BJ (cell line): ENCODE results near the gene CTSW. TPM values are rescaled to one million over a fixed set of nuclear protein-coding genes. Genes with fewer than 3 reads are reported as not detected.

Experiments
- CTCF ChIA-PET: fragments of 350-600 bp; formaldehyde crosslinking; extraction: SDS; loops from one replicate; lab custom pipeline; 2021; ENCODE audit warnings: antibody characterized with exemption, inconsistent platforms; lab: Yijun Ruan, JAX
- POLR2A ChIA-PET: fragments of 300-600 bp; sonication (Branson Sonifier 250); formaldehyde crosslinking; extraction: SDS; loops from one replicate; lab custom pipeline; 2021; ENCODE audit warnings: antibody characterized with exemption; lab: Charles Lee
- DNase-seq: peaks from one replicate; pipeline ENCODE4 v3.0.0-alpha.2; 2011; ENCODE audit warnings: low read depth
- H3K27me3 ChIP-seq: 2 replicates; pipeline ENCODE4 v1.6.0; 2011; ENCODE audit warnings: low read length; ENCODE audit not compliant: control insufficient read depth, insufficient read depth
- H3K36me3 ChIP-seq: 2 replicates; pipeline ENCODE4 v1.5.1; 2011; ENCODE audit warnings: low read length; ENCODE audit not compliant: control insufficient read depth, insufficient read depth
- H3K4me3 ChIP-seq: 2 replicates; pipeline ENCODE4 v1.5.1; 2011; ENCODE audit warnings: low read depth, mild to moderate bottlenecking, control low read depth, low read length
- polyA plus RNA-seq: library from polyadenylated mRNA; depleted of rRNA; stranded (reverse); fragments of >200 nt; gene quantifications from 2 replicates; pipeline ENCODE4 v1.2.3, GENCODE V29; 2011
- TF ChIP-seq, protein P1 (sequence below): IDR thresholded peaks from 2 replicates; pipeline ENCODE4 v1.5.1; 2011; ENCODE audit warnings: low read depth, mild to moderate bottlenecking, control low read depth, inconsistent platforms, low read length, moderate library complexity; ENCODE audit not compliant: insufficient read depth

Gene CTSW
- polyA plus RNA-seq, 1 experiment, result 0.21 TPM

DNA sequence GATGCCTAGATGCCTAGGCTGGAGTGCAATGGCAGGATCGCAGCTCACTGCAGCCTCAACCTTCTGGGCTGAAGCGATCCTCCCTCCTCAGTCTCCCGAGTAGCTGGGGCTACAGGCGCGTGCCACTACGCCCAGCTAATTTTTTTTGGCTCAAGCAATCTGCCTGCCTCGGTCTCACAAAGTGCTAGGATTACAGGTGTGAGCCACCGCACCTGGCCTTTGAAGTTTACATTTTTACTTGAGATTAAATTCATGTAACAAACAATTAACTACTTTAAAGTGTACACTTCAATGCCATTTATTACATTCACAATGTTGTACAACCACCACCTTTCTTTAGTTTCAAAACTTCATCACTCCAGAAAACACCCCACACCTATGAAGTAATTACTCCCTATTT lies 24.1 kb downstream of the CTSW start:
- no peaks in the 10 kb centered on the region for H3K27me3 ChIP-seq
- TF ChIP-seq, protein P1, sequence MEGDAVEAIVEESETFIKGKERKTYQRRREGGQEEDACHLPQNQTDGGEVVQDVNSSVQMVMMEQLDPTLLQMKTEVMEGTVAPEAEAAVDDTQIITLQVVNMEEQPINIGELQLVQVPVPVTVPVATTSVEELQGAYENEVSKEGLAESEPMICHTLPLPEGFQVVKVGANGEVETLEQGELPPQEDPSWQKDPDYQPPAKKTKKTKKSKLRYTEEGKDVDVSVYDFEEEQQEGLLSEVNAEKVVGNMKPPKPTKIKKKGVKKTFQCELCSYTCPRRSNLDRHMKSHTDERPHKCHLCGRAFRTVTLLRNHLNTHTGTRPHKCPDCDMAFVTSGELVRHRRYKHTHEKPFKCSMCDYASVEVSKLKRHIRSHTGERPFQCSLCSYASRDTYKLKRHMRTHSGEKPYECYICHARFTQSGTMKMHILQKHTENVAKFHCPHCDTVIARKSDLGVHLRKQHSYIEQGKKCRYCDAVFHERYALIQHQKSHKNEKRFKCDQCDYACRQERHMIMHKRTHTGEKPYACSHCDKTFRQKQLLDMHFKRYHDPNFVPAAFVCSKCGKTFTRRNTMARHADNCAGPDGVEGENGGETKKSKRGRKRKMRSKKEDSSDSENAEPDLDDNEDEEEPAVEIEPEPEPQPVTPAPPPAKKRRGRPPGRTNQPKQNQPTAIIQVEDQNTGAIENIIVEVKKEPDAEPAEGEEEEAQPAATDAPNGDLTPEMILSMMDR, result no peak
- no peaks in the 10 kb centered on the region for H3K36me3 ChIP-seq
- CTCF ChIA-PET, result interaction anchor here (0.6 to 11.3 kb wide), 2 partner anchors 11 to 17 kb away, joined by 3 to 130 read pairs; partner anchors contain the start of genes CCDC85B and FIBP
- DNase-seq, result no peak
- POLR2A ChIA-PET, result interaction anchor here (0.5 to 2.2 kb wide), 2 partner anchors 12 to 13 kb away, joined by 3 to 5 read pairs; no protein-coding TSS in a partner anchor
- no peak overlapping the region for H3K4me3 ChIP-seq

DNA sequence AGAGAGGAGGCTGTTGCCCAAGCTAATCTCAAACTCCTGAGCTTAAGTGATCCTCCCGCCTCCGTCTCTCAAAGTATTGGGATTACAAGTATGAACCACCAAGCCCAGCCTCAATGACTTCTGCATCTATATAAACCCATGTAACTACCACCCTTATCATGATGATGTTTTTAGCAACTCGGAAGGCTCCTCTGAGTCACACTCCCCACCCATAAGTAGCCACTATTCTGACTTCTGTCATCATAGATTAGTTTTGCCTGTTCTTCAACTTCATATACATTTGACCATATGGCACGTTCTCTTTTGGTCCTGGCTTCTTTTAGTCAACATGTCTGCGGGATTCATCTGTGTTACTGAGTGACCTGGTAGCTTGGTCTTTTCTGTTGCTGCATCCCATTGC lies 27.0 kb downstream of the CTSW start:
- POLR2A ChIA-PET, result no interaction called here
- no peaks in the 10 kb centered on the region for H3K36me3 ChIP-seq
- TF ChIP-seq, protein P1, result no peak
- CTCF ChIA-PET, result interaction anchor here (1.1 to 1.4 kb wide), 3 partner anchors 18 to 138 kb away, joined by 3 to 6 read pairs (median 3); partner anchors contain the start of gene FIBP
- no peak overlapping the region for H3K4me3 ChIP-seq
- no peak for DNase-seq
- no peaks in the 10 kb centered on the region for H3K27me3 ChIP-seq

DNA sequence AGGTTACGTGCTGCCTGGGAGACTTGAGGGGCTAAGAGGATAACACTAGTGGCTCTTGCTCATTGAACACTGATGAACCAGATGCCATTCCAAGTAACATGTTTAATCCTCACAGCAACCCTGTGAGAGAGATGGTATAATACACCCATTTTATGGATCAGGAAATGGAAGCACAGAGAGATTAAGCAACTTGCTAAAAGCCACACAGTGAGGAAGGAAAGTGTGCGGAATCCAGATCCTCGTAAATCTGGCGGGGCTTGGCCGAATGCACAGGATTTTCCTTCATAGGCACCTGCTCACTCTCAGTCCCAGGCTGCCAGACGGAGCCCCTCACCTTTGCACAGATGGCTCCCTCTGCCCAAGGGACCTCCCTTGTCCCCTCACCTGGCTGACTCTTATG lies 28.2 kb downstream of the CTSW start:
- POLR2A ChIA-PET, result no interaction called here
- no peak for DNase-seq
- Histone ChIP-seq H3K27me3 (no peaks in the 10 kb centered on the region), H3K4me3 (no peak overlapping the region), H3K36me3 (no peaks in the 10 kb centered on the region)
- TF ChIP-seq, protein P1, result no peak
- CTCF ChIA-PET, result interaction anchor here (1.1 kb wide), 1 partner anchor 21 kb away, joined by 3 read pairs; no protein-coding TSS in a partner anchor

DNA sequence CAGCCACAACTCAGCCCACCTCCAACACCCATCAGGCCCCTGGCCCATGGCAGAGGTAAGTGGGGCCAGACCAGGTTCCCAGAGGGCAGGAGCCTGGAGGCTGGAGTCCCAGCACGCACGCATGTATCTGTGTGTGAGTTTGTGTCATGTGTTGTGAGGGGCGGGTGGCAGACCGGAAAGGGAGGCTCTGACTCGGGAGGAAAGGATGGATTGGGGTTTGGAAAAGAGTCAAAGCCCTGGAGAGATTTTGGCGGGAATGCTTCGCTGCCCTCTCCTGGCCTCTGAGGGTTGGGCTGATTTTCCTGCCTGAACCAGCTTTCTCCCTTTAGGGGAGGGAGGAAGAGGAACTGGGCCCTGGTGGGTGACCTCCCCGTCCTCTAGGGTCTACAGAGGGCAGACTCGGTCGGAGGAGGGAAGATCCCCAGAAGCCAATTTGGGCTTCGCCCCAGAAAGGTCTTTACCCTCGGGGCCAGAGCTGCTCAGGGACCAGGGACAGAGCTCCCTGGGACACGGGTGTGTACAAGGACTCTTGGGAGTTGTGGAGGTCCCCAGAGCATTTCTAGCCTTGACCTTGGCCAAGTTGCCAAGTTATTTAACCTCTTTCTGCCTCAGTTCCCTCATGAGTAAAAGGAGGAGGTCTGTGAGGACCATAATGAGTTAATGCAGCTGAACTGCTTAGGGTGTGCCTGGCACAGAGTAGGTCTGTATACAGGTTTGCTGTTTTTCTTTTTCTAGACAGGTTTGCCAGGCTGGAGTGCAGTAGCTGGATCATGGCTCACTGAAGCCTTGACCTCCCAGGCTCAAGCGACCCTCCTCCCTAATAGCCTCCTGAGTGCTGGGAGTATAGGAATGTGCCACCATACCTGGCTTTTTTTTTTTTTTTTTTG lies 32.3 kb downstream of the CTSW start:
- peak; percentile 67 for DNase-seq
- Histone ChIP-seq H3K4me3 (no peak overlapping the region), H3K27me3 (no peaks in the 10 kb centered on the region), H3K36me3 (peaks cover 2% of the 10 kb centered on the region)
- TF ChIP-seq, protein P1, result peak; percentile 37
- POLR2A ChIA-PET, result interaction anchor here (0.6 kb wide), 3 partner anchors 11 to 354 kb away, joined by 3 to 6 read pairs (median 3); no protein-coding TSS in a partner anchor
- CTCF ChIA-PET, result interaction anchor here (1.0 to 3.7 kb wide), 7 partner anchors 10 to 78 kb away, joined by 3 to 57 read pairs (median 8); partner anchors contain the start of genes CCDC85B, FIBP and FOSL1

DNA sequence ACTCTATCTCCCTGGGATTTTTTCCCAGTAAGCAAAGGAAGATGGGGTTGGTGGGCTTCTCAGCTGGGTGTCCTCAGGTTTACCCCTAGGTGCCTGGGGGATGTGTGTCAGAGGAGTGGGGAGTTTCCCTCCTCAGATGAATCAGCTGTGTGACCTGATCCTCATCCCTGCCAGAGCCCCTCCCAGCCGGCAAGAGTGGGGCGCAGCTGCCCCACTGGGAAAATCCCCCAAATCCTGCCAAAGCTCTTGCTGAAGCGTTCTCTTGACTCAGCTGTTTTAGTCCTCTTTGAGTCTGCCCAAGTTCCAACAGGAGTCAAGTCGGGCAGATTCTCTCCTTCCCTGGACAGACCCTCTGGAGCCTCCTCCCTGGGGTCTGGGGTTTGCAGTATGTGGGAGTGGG lies 33.2 kb downstream of the CTSW start:
- Histone ChIP-seq H3K27me3 (no peaks in the 10 kb centered on the region), H3K4me3 (no peak overlapping the region), H3K36me3 (peaks cover 5% of the 10 kb centered on the region)
- no peak for DNase-seq
- TF ChIP-seq, protein P1, result no peak
- CTCF ChIA-PET, result interaction anchor here (1.4 to 3.7 kb wide), 4 partner anchors 12 to 29 kb away, joined by 4 to 57 read pairs (median 16); partner anchors contain the start of genes CCDC85B, FIBP and FOSL1
- POLR2A ChIA-PET, result no interaction called here
